GM12878 (cell line): Measurements from ENCODE around the gene EHHADH. TPM values are rescaled to one million over a fixed set of nuclear protein-coding genes. Genes with fewer than 3 reads are reported as not detected.

ENCODE experiments used
- ASH2L ChIP-seq: fragments of 300-600, 200-600 bp; sonication (generic); IDR thresholded peaks from 2 replicates; pipeline ENCODE4 v1.6.1; 2017; ENCODE audit warnings: low read depth, mild to moderate bottlenecking, borderline replicate concordance
- BCL3 ChIP-seq: IDR thresholded peaks from 2 replicates; pipeline ENCODE4 v1.6.1; 2011; ENCODE audit warnings: borderline replicate concordance, low read depth, mild to moderate bottlenecking, moderate library complexity, low read length; ENCODE audit not compliant: insufficient read depth, poor library complexity, severe bottlenecking
- CBX3 ChIP-seq: fragments of 200-600 bp; sonication (generic); IDR thresholded peaks from 2 replicates; pipeline ENCODE4 v1.6.1; 2016; ENCODE audit warnings: low read depth, borderline replicate concordance
- CREM ChIP-seq: IDR thresholded peaks from 2 replicates; pipeline ENCODE4 v1.6.1; 2014; ENCODE audit warnings: antibody characterized with exemption, low read depth
- FOXM1 ChIP-seq: IDR thresholded peaks from 2 replicates; pipeline ENCODE4 v1.6.1; 2012; ENCODE audit warnings: low read depth, mild to moderate bottlenecking, inconsistent platforms, low read length, moderate library complexity
- HCFC1 ChIP-seq: fragments of 150-350 bp; IDR thresholded peaks from 2 replicates; pipeline ENCODE4 v1.6.1; 2014; ENCODE audit warnings: low read length
- IRF4 ChIP-seq: IDR thresholded peaks from 2 replicates; pipeline ENCODE4 v1.6.1; 2011; ENCODE audit warnings: low read depth, low read length
- KLF5 ChIP-seq: fragments of 450-650 bp; IDR thresholded peaks from 2 replicates; pipeline ENCODE4 v1.6.1; 2014; ENCODE audit warnings: mild to moderate bottlenecking; ENCODE audit not compliant: partially characterized antibody
- MTA3 ChIP-seq: IDR thresholded peaks from 2 replicates; pipeline ENCODE4 v1.6.1; 2012; ENCODE audit warnings: low read length, inconsistent platforms, borderline replicate concordance
- MXI1 ChIP-seq: fragments of 150-350 bp; IDR thresholded peaks from 2 replicates; pipeline ENCODE4 v1.6.1; 2011; ENCODE audit warnings: low read depth, mild to moderate bottlenecking, inconsistent platforms, low read length, improper control_type of control experiment
- POLR2AphosphoS2 ChIP-seq: IDR thresholded peaks from 2 replicates; pipeline ENCODE4 v1.6.1; 2011; ENCODE audit warnings: low read depth, mild to moderate bottlenecking, low read length, improper control_type of control experiment, moderate library complexity
- PRDM15 ChIP-seq: fragments of 450-650 bp; formaldehyde crosslinking; IDR thresholded peaks from 2 replicates; pipeline ENCODE4 v1.4.0; 2020; ENCODE audit warnings: mild to moderate bottlenecking, moderate library complexity
- RCOR1 ChIP-seq: conservative IDR thresholded peaks from 2 replicates; pipeline ENCODE4 v1.6.1; 2012; ENCODE audit warnings: low read depth, low read length, improper control_type of control experiment
- RELB ChIP-seq: fragments of 450-650 bp; IDR thresholded peaks from 2 replicates; pipeline ENCODE4 v1.6.1; 2017; ENCODE audit warnings: low read depth, mild to moderate bottlenecking, moderate library complexity
- SIX5 ChIP-seq: IDR thresholded peaks from 2 replicates; pipeline ENCODE4 v1.6.1; 2011; ENCODE audit warnings: mild to moderate bottlenecking, low read depth, low read length, moderate library complexity; ENCODE audit not compliant: severe bottlenecking
- SRF ChIP-seq, 2 experiments: IDR thresholded peaks; 2 replicates each; pipeline ENCODE4 v1.6.1; 2011; ENCODE audit warnings: low read depth in 2 of 2, low read length in 2 of 2, mild to moderate bottlenecking in 1 of 2, moderate library complexity in 1 of 2
- SUZ12 ChIP-seq: fragments of 200-600 bp; sonication (generic); IDR thresholded peaks from one replicate; pipeline ENCODE4 v1.6.1; 2018; ENCODE audit warnings: antibody characterized with exemption, mild to moderate bottlenecking; ENCODE audit not compliant: unreplicated experiment
- ZBED1 ChIP-seq: IDR thresholded peaks from 2 replicates; pipeline ENCODE4 v1.6.1; 2016; ENCODE audit warnings: borderline replicate concordance
- ZBTB4 ChIP-seq: fragments of 450-650 bp; formaldehyde crosslinking; IDR thresholded peaks from 2 replicates; pipeline ENCODE4 v1.4.0; 2022; ENCODE audit warnings: mild to moderate bottlenecking, moderate library complexity
- ZNF274 ChIP-seq: IDR thresholded peaks from one replicate; pipeline ENCODE4 v1.8.0; 2011; ENCODE audit not compliant: insufficient read length, insufficient read depth
- polyA plus RNA-seq, 11 experiments: library from polyadenylated mRNA; depleted of rRNA in 4 of 11; unstranded in 6 of 11; stranded (reverse) in 5 of 11; fragments of >200 nt; fragmentation: Nextera tagmentation in 4 of 11; fragmentation: Illumina TruSeq in 1 of 11; extraction: Ambion mirVana in 4 of 11; extraction: Trizol in 1 of 11; gene quantifications; 1 replicate in 1 of 11; 2 replicates in 10 of 11; pipeline versions ENCODE4 v1.2.1 to v1.2.3, GENCODE V29; 2011 to 2016; ENCODE audit warnings: inconsistent platforms in 2 of 11, missing spikeins in 2 of 11, low read depth in 1 of 11
- total RNA-seq, 4 experiments: library from RNA; depleted of rRNA in 3 of 4; stranded (reverse); fragments of >200 nt in 3 of 4; fragmentation: Illumina TruSeq in 1 of 4; extraction: Trizol in 1 of 4; gene quantifications; 2 replicates each; pipeline versions ENCODE4 v1.2.1 to v1.2.3, GENCODE V29; 2013 to 2021

Gene EHHADH
- total and polyA plus RNA-seq, 10 of the 15 experiments (the other 5 are each of a cell fraction or from before 2014, with no cell fraction given), result 0.96 to 8.4 (median 5.3) TPM

GRCh38 chr3:185207931-185208746 lies 45.7 kb downstream of the EHHADH start (continued):
- no peak for TF ChIP-seq PRDM15 (CRISPR knock-in tag)
- TF ChIP-seq SRF (IDR thresholded peaks at IDR 0.05; ENCODE audit: low read depth in 2 of 2, low read length in 2 of 2), result peak in 1 of 2 experiments; percentile 55; a peak in 1 of 4 replicates
- peak; percentile 87 for TF ChIP-seq IRF4
- peak; percentile 70; the same call in 1 of the 2 replicates for TF ChIP-seq MTA3
- no peak for TF ChIP-seq HCFC1
- peak; percentile 87 for TF ChIP-seq CREM
- peak; percentile 90 for TF ChIP-seq FOXM1
- no peak for TF ChIP-seq ZBTB4 (CRISPR knock-in tag)
- TF ChIP-seq CBX3, result no peak
- TF ChIP-seq BCL3, result peak; percentile 78
- no peak for TF ChIP-seq ASH2L
- no peak for TF ChIP-seq RCOR1
- no peak for TF ChIP-seq SUZ12
- no peak for TF ChIP-seq SIX5
- TF ChIP-seq MXI1, result peak; percentile 38; the same call in 1 of the 2 replicates
- TF ChIP-seq ZBED1, result no peak; the same call in none of the 2 replicates
- TF ChIP-seq POLR2AphosphoS2, result no peak
- peak; percentile 35 for TF ChIP-seq KLF5
- TF ChIP-seq RELB, result no peak
- no peak for TF ChIP-seq ZNF274
